HT1080 (cell line): ENCODE data around the gene ELP2. TPM values are rescaled to one million over a fixed set of nuclear protein-coding genes. Genes with fewer than 3 reads are reported as not detected.
"Not testable (repeated sequence)": the region's sequence is repeated elsewhere in the genome, so short reads cannot be mapped to it uniquely, and the experiment has no call there.

Source experiments
- DNase-seq: peaks from one replicate; pipeline ENCODE4 v3.0.0-alpha.2; 2015; ENCODE audit warnings: low read depth
- total RNA-seq: library from RNA; depleted of rRNA; stranded (reverse); fragments of >200 nt; shearing (Covaris generic); gene quantifications from 2 replicates; pipeline ENCODE4 v1.2.3, GENCODE V29; 2014

Gene ELP2
- total RNA-seq, 1 experiment from 2014 or later: 177 TPM

DNA sequence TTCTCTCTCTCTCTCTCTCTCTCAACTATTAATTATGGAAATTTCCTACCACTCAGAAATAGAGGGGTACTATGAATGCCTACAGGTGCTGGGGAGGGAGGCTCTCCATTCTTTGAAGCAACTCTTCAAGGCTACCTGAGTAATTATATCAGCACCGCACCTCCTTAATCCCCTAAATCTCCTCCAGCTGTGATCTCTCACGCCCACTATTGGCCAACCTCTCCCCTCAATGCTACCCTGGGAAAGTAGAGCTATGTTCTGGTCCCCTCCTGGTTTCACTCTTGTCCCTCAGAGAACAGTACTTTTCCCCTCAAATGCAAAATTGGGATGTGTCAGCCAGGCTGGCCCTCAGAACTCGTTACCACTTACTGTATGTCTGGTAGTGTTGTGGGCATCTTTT is 59.2 kb downstream of the ELP2 start:
- no peak for DNase-seq

DNA sequence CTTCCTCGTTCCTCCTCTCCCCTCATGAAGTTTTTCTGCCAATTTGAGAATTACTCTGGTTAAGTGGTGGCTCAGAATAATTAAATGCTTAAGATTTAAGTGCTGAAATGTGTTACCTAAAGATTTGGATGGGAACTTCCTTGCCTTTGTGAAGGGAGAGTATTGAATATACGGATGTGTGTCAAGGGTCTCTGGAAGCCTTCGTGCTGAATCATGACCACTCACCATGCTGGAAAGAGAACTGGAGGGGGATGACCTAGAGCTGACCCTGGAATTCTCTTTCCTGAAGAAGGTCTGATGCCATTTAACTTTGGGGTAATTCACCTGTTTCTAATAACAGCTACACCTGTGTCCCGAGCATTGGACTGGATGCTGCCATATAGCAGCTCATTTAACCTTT is 59.8 kb downstream of the ELP2 start:
- DNase-seq: no peak

DNA sequence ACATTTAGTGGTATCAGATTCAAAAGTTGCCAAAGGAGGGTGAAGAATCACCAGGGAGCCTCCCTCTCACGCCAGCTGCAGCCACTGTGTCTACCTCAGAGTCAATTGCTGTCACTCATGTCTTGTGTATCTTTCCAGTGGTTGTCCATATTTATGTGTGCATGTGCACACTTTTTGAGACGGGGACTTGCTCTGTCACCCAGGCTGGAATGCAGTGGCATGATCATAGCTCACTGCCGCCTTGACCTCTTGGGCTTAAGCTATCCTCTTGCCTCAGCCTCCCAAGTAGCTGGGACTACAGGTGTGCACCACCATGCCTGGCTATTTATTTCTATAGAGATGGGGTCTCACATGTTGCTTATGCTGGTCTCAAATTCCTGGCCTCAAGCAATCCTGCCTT is 61.6 kb downstream of the ELP2 start:
- DNase-seq: no peak

DNA sequence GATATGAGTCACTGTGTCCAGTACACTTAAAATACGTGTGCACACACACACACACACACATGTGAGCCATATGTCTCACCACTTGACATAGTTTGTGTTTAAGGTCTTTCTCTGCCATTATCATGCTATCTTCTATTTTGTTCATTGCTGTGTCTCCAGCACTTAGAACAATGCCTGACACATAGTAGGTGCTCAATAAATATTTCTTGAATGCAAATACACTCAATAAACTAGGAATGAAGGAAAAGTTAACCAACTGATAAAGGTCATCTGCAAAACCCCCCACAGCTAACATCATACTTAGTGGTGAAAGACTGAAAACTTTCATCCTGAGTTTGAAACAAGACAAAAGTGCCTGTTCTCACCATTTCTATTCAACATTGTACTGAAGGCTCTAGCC is 62.0 kb downstream of the ELP2 start:
- no peak for DNase-seq

DNA sequence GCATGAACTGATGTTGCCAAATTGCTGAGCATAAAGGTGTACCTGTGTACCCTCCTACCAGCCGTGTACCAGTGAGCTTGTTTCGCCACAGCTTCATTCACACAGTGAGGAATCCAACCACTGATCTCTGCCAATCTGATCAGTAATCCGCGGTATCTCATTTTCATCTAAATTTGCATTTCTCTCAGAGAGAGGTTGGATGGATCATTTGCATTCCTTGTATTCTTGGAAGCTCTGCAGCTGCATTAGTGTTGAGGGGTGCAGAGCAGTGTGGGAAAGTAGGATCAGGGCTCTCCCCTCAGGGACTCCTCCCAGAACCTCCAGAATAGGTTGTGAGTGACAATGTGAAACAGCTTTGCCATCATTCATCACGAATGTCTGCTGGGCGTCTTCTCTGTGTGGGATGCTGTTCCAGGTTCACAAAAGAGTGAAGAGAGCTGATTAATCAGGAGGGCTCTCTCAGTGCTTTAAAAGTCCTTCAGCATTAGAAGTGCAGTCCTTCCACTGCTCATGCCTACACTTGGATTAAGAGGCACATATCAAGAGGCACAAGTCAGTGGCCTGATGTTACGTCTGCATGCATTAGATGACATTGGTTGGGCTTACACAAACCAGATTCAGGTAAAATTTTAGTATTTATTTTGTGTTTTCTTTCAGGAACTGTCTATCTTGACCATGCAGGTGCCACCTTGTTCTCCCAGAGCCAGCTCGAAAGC is 65.1 kb downstream of the ELP2 start:
- DNase-seq: no peak

DNA sequence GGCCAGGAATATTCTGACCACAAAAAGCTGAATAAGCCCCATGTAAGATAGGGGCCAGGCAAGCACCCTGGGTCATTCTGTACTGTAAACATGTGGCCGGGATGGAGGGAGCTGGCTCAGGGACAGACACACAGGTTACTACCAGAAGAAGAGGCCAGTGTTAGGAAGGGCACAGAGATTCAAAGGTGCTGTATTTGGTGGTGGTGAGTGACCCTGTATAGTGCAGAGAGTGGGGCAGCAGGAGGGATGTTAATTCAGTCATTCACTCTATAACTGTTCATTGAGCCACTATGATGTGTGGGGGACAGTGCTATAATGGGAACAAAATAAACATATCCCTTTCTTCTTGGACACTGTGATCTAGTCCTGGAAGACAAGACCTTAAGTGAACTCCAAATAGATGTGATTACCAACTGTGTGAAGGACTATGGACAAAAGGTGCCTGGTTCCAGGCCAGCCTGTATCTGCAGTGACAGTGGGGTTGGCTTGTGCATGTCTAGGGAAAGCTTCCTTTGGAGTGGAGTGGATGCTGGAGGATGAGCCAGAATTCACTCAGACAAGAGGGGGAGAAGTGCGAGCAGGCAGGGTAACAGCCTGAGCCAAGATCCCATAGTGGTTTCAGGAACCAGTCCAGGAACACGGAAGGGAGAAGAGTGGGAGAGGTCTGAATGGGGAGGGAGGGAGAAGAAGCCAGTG is 65.9 kb downstream of the ELP2 start:
- DNase-seq: no peak

DNA sequence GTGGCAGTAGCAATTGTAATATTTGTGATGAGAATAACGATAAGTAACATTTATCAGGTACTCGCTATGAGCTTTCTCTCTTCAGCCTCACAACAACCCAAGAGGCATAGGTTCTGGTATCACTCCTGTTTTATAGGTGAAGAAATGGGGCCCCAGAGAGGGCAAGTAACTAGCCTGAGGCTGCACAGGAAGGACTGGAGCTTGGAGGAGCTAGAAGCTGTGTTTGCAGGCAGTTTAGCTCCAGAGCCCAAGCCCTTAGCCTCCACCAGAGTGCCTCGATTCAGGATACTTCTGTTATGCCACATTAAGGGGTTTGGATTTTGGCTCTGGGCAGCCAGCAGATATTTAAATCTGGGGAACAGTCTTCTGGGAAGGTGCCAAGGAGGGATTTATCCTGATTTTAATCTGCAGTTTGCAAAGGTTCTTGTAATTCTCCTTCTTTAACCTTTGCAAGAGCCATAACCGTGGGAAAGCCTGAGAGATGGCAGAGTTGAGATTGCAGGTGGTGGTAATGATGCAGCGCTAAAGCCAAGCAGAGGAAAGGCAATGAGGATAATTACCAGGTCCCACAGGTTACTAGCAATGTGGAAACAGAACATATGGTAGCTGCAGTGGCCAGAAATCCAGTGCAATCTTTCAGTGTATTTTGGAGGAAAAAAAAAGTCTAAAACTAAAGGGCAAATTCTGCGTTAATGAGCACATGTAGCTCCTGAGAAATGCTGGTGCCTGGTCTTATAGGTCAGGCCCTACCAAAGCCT is 66.7 kb downstream of the ELP2 start:
- no peak for DNase-seq

DNA sequence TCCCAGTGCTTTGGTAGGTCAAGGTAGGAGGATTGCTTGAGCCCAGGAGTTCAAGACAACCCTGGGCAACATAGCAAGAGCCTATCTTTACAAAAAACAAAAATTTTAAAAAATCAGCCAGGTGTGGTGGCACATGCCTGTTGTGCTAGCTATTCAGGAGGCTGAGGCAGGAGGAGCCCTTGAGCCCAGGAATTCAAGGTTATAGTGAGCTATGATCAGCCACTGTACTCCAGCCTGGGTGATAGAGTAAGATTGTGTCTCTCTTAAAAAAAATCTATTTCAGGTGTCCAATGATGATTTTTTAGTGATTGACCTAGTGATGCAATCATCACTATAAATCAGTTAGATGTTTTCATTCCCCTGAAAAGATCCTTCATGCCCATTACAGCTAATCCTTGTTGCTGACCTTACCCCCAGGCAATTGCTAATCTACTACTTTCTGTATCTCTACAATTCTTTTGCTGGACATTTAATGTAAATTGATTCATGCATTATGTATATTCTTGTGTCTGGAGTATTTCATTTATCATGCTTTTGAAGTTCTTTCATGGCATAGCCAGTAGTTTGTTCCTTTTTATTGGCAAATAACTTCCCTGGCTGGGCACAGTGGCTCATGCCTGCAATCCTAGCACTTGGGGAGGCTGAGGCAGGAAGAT is 67.9 kb downstream of the ELP2 start:
- no peak for DNase-seq

DNA sequence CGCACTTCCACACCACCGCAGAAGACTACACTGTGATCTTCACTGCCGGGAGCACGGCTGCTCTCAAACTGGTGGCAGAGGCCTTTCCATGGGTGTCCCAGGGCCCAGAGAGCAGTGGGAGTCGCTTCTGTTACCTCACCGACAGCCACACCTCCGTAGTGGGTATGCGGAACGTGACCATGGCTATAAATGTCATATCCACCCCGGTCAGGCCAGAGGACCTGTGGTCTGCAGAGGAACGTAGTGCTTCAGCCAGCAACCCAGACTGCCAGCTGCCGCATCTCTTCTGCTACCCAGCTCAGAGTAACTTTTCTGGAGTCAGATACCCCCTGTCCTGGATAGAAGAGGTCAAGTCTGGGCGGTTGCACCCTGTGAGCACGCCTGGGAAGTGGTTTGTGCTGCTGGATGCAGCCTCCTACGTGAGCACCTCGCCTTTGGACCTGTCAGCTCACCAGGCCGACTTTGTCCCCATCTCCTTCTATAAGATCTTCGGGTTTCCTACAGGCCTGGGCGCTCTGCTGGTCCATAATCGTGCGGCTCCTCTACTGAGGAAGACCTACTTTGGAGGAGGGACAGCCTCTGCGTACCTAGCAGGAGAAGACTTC is 70.1 kb downstream of the ELP2 start:
- DNase-seq: no peak

DNA sequence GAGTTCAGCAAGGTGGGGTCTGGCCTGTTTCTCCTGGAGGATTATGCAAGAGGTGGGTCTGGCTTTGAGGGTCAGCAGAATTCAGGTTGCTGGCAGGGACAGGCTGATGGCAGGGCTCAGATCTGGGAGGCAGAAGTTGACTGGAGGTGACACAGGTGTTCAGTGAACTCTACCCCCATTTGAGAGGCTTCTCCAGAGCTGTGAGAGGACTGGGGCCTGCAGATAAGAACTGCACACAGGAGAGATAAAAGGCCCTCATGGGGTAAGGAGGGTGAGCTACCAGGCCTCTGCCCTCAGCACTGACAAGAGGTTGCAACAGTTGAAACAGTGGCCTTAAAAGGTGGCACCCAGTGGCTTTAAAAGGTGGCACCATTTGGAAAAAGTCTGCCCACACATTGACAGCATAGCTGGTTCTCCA is 70.7 kb downstream of the ELP2 start:
- DNase-seq: no peak

DNA sequence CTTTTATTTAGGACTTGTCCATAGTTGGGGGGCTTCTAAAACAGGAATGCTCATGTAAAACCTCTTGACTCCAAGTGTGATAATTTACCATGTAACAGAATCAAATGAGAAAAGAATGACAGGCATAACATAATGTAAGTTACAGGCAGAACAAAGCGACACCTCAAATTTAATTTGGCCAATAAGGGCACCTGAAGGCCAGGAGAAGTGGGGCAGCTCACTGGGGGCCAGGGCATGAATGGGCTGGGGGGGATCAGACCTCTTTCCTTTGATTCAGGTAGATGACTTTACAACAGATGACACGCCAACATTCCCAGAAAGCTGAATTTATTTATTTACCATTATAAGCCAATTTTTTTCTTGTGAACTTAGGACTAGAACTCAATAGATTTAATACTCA is 72.1 kb downstream of the ELP2 start:
- no peak for DNase-seq

DNA sequence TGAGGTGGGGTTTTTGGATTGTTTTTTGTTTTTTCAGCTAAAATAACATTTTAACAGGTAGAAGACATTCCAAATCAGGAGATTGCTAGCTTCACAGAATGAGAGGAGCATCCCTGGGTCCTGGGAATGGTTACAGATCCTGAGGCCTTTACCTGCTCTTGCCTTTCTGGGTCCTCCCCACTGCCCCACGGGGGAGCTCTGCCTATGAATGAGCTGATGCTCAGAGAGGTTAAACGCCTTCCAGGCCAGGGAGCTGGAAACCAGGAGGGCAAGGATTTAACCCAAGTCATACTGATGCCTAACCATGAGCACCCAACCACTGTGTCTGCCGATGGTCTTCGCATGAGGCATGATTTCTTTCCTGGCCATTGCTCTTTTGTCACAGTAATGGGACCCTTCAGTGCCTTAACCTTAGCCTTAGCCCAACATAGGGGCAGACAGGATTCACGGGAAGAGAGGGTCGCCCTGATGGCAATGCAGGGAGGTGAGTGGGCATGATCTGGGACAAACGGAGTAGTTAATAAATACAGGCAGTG is 73.7 kb downstream of the ELP2 start:
- DNase-seq: no peak

DNA sequence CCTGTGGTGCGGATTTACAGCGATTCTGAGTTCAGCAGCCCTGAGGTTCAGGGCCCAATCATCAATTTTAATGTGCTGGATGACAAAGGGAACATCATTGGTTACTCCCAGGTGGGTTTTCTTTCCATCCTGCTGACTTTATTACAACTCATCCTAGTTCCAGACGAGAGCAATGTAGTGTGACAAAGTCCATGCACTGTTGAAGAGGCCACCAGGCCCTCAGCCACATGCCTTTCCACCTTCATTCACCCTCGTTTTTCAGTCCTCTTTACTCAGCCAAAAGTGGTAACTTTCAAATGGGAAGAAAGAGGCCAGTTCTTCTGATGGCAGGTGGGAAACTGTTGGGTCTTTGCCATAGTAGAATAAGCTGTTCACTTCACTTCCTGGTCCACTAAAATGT is 75.5 kb downstream of the ELP2 start:
- DNase-seq: no peak

DNA sequence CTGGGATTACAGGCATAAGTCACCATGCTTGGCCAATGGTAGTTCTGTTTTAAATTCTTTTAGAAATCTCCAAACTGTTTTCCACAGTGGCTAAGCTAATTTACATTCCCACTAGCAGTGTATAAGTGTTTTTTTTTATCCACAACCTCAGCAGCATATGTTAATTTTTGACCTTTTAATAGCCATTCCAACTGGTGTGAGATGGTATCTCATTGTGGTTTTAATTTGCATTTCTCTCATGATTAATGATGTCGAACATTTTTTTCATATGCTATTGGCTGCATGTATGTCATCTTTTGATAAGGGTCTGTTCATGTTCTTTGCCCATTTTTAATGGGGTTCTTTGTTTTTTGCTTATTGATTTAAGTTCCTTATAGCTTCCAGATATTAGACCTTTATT is 77.6 kb downstream of the ELP2 start:
- no peak for DNase-seq

DNA sequence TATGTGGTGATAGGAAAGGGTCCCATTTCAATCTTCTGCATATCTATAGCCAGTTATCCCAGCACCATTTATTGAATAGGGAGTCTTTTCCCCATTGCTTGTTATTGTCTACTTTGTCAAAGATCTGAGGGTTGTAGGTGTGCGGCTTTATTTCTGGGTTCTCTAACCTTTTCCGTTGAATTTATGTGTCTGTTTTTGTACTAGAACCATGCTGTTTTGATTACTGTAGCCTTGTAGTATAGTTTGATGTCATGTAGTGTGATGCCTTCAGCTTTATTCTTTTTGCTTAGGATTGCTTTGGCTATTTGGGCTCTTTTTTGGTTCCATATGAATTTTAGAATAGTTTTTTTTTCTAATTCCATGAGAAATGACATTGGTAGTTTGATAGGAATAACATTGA is 78.3 kb downstream of the ELP2 start:
- not testable (repeated sequence) for DNase-seq

DNA sequence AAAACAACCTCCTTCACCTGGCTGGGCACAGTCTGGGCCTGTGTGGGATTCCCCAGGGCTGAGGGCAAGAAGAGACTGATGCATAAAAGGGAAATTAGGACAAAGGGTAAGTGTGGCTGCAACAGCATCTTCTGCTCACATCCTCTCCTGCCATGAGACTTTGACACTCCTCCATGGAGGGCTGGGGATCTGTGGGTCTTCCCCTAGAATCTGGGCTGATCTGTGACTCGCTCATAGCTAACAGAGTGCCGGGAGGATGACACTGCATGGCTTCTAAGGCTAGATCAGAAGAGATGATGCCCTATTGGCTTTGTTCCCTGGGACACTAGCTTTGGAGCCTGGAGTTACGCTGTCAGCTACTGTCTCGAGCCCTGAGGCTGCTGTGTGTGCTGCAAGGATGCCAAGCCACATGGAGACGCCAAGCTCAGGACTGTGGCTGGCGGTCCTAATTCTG is 81.9 kb downstream of the ELP2 start:
- peak; percentile 32 for DNase-seq

DNA sequence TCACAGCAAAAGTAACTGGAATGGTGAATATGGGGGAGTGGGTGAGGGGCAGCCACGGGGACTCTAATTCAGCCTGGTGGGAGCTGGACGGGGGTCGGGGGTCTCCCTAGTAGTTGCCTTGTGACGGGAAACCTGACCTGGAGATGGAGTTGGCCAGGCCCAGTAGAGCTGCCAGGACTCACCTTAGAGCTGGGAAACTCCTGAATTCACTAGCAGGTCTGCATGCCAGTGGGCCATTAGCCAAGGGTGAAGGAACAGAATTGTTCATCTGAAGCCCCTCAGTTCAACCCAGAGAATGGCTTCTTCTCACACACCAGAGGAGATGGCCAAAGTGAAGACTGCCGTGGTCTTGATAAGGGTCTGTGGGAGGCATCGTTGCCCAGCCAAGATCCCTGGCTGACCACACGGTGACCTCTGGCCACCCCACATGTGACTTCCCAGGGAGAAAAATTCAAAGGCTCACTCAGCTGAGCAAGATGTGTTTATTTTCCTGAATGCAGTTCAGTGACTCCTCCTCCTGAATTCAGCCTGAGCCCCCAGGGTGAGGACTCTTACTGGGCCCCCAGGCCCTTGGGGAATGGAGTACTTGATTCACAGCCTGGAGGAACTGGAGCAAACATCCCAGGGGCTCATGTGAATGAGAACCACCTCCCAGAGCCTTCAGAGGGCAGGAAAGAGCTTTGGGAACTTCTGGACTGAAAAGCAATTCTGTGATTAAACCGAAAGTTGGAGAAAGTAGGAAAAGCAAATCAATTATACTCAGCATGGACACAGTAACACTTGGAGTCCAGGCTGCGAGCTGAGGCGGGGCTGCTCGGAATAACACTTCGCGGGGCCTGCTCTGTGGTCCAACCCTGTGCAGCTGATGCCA is 82.8 kb downstream of the ELP2 start:
- DNase-seq: no peak

DNA sequence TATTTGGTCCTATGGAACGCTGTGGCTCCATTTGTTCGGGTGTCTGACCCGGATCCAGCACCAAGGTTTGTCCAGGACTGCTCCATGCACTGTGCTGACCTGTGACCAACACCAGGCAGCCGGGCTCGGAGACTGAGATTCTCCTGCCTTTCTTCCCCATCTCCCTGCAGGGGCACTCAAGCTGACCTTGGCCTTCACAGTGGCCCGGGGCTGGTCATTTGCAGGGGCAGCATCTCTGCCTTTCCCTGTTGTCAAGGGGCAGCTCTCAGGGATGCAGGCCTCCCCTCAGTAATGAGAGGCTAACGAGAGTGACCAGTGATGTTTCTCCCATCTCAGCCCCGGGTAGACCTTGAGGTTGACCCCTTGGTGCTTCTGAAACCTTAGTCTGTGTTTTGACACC is 85.1 kb downstream of the ELP2 start:
- no peak for DNase-seq

DNA sequence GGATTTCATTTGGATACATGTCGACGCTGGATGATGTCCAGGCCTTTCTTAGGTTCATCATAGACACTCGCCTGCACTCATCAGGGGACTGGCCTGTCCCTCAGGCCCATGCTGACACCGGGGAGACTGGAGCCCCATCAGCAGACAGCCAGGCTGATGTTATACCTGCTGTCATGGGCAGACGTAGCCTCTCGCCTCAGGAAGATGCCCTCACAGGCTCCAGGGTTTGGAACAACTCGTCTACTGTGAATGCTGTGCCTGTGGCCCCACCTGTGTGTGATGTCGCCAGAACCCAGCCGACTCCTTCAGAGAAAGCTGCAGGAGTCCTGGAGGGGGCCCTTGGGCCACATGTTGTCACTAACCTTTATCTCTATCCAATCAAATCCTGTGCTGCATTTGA is 85.9 kb downstream of the ELP2 start:
- DNase-seq: no peak

DNA sequence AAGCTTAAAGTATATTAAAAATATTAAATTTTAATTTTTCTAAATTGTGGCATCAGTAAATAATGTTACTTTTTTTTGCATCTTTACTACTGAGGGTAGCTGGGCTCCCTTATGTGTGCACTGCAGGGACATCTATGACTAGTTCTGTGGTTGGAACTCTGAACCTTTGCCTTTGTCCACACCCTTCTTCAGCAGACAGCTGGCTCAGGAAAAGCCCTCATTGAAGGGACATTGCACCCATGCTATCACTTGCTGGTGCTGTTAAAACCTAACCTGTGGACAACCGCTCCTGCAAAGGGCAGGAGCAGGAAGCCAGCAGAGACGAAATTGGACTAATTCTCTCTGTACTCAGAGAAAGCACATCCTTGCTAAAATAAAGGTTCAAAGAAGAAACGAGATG is 87.6 kb downstream of the ELP2 start:
- DNase-seq: no peak
